NCI-H524 treated with DMSO at 0.1 percent for 48 hours (cell line): ENCODE results near the gene CADM2.
"Not testable (repeated sequence)": the region's sequence is repeated elsewhere in the genome, so short reads cannot be mapped to it uniquely, and the experiment has no call there.

Experiments used
- DNase-seq: peaks from one replicate; lab custom pipeline; 2025; lab: John Stamatoyannopoulos, UW

CADM2 gene

GRCh38 chr3:85077018-85077417 is 118.2 kb downstream of the CADM2 start:
- DNase-seq, result no peak

GRCh38 chr3:85081191-85081906 is 122.6 kb downstream of the CADM2 start:
- DNase-seq, result no peak

GRCh38 chr3:85090495-85090894 is 131.7 kb downstream of the CADM2 start:
- no peak for DNase-seq

GRCh38 chr3:85100316-85100715 is 141.5 kb downstream of the CADM2 start:
- DNase-seq, result no peak

- DNase-seq, result no peak
Observed at GRCh38 chr3:85102781-85103180, 144.0 kb downstream of the CADM2 start.

- DNase-seq, result no peak
Observed at GRCh38 chr3:85110393-85110792, 151.6 kb downstream of the CADM2 start.

- peak; percentile 7 for DNase-seq
Observed at GRCh38 chr3:85120879-85121278, 162.1 kb downstream of the CADM2 start.

- not testable (repeated sequence) for DNase-seq
Observed at GRCh38 chr3:85132864-85133263, 174.1 kb downstream of the CADM2 start.

- DNase-seq, result not testable (repeated sequence)
Observed at GRCh38 chr3:85133691-85134420, 175.1 kb downstream of the CADM2 start.

- no peak for DNase-seq
Observed at GRCh38 chr3:85142626-85143025, 183.8 kb downstream of the CADM2 start.

- peak; percentile 35 for DNase-seq
Observed at GRCh38 chr3:85148036-85148435, 189.2 kb downstream of the CADM2 start.

GRCh38 chr3:85151555-85151954 is 192.8 kb downstream of the CADM2 start:
- DNase-seq, result no peak

- DNase-seq, result not testable (repeated sequence)
Observed at GRCh38 chr3:85153279-85153678, 194.5 kb downstream of the CADM2 start.

GRCh38 chr3:85159376-85159775 is 200.6 kb downstream of the CADM2 start:
- no peak for DNase-seq

- no peak for DNase-seq
Observed at GRCh38 chr3:85161544-85161943, 202.8 kb downstream of the CADM2 start.

- no peak for DNase-seq
Observed at GRCh38 chr3:85162905-85163304, 204.1 kb downstream of the CADM2 start.

GRCh38 chr3:85164436-85164835 is 205.6 kb downstream of the CADM2 start:
- DNase-seq, result no peak

GRCh38 chr3:85167576-85167975 is 208.8 kb downstream of the CADM2 start:
- DNase-seq, result no peak

GRCh38 chr3:85170646-85171045 is 211.9 kb downstream of the CADM2 start:
- no peak for DNase-seq

- no peak for DNase-seq
Observed at GRCh38 chr3:85171976-85172375, 213.2 kb downstream of the CADM2 start.

- no peak for DNase-seq
Observed at GRCh38 chr3:85176799-85177198, 218.0 kb downstream of the CADM2 start.

GRCh38 chr3:85182975-85183752 is 224.4 kb downstream of the CADM2 start:
- no peak for DNase-seq

- no peak for DNase-seq
Observed at GRCh38 chr3:85185495-85185894, 226.7 kb downstream of the CADM2 start.
